GM18909 (cell line): ENCODE results near the gene SDHC.
"Not testable (repeated sequence)": the region's sequence is repeated elsewhere in the genome, so short reads cannot be mapped to it uniquely, and the experiment has no call there.

Experiments used
- ATAC-seq: cut with Tn5 transposase; IDR thresholded peaks from one replicate; pipeline ENCODE4 v1.9.1; 2021; ENCODE audit warnings: mild to moderate bottlenecking; ENCODE audit not compliant: unreplicated experiment, poor library complexity

SDHC gene

GRCh38 chr1:161409848-161410635, 95.9 kb downstream of the SDHC start:
- ATAC-seq: not testable (repeated sequence)

- ATAC-seq: not testable (repeated sequence)
These were observed 96.4 kb downstream of the SDHC start for GRCh38 chr1:161410636-161410970.
